Measurements from ENCODE around the gene SIPA1. TPM values are rescaled to one million over a fixed set of nuclear protein-coding genes. Genes with fewer than 3 reads are reported as not detected.
"Not testable (repeated sequence)": the region's sequence is repeated elsewhere in the genome, so short reads cannot be mapped to it uniquely, and the experiment has no call there.

The SIPA1 gene
- total RNA-seq, 1 donor from 2014 or later: 177 TPM

GRCh38 chr11:65691847-65692246 lies 53.9 kb downstream of the SIPA1 start:
- intact Hi-C loops (cut with micrococcal nuclease): not testable (repeated sequence)

- intact Hi-C loops (cut with micrococcal nuclease): no loop called here
These were observed 54.5 kb downstream of the SIPA1 start for GRCh38 chr11:65692367-65692766.

- intact Hi-C loops (cut with micrococcal nuclease): no loop called here
These were observed 57.7 kb downstream of the SIPA1 start for GRCh38 chr11:65695459-65696241.

- intact Hi-C loops (cut with micrococcal nuclease): no loop called here
These were observed 59.1 kb downstream of the SIPA1 start for GRCh38 chr11:65696802-65697552.

GRCh38 chr11:65698205-65698604 lies 60.3 kb downstream of the SIPA1 start:
- intact Hi-C loops (cut with micrococcal nuclease): no loop called here

- intact Hi-C loops (cut with micrococcal nuclease): no loop called here
These were observed 61.4 kb downstream of the SIPA1 start for GRCh38 chr11:65699306-65699705.

- intact Hi-C loops (cut with micrococcal nuclease): no loop called here
These were observed 62.5 kb downstream of the SIPA1 start for GRCh38 chr11:65700399-65700798.

Other genes starting within 250 kb of the SIPA1 start
- 1,002 TPM in 2 replicates for gene NEAT1, start 215.3 kb upstream of the SIPA1 start, total RNA-seq
- 8,633 and 8,695 TPM in 2 replicates for gene MALAT1, start 139.1 kb upstream of the SIPA1 start, total RNA-seq
- 82.4 and 84.4 TPM in 2 replicates for gene SCYL1, start 113.0 kb upstream of the SIPA1 start, total RNA-seq
- gene LTBP3, start 79.7 kb upstream of the SIPA1 start, total RNA-seq: 99.6 and 106 TPM in 2 replicates
- 43.6 and 48.5 TPM in 2 replicates for gene ZNRD2, start 67.6 kb upstream of the SIPA1 start, total RNA-seq
- gene FAM89B, start 65.6 kb upstream of the SIPA1 start, total RNA-seq: 58.1 and 58.2 TPM in 2 replicates
- gene EHBP1L1, start 62.0 kb upstream of the SIPA1 start, total RNA-seq: 122 and 128 TPM in 2 replicates
- gene KCNK7, start 42.3 kb upstream of the SIPA1 start, total RNA-seq: 1.9 and 2.2 TPM in 2 replicates
- gene MAP3K11, start 23.9 kb upstream of the SIPA1 start, total RNA-seq: 94.4 and 96.1 TPM in 2 replicates
- 61.8 and 66.4 TPM in 2 replicates for gene PCNX3, start 22.3 kb upstream of the SIPA1 start, total RNA-seq
- 106 and 112 TPM in 2 replicates for gene RELA, start 24.8 kb downstream of the SIPA1 start, total RNA-seq
- 69.8 and 83.5 TPM in 2 replicates for gene KAT5, start 74.2 kb downstream of the SIPA1 start, total RNA-seq
- gene RNASEH2C, start 82.7 kb downstream of the SIPA1 start, total RNA-seq: 82.4 and 82.8 TPM in 2 replicates
- 18.0 and 18.1 TPM in 2 replicates for gene AP5B1, start 142.9 kb downstream of the SIPA1 start, total RNA-seq
- gene OVOL1, start 149.0 kb downstream of the SIPA1 start, total RNA-seq: not detected in 2 replicates
- 2.3 and 2.9 TPM in 2 replicates for gene SNX32, start 195.9 kb downstream of the SIPA1 start, total RNA-seq
- gene CFL1, start 220.1 kb downstream of the SIPA1 start, total RNA-seq: 1,611 and 1,643 TPM in 2 replicates
- gene MUS81, start 222.3 kb downstream of the SIPA1 start, total RNA-seq: 100 and 103 TPM in 2 replicates
- gene EFEMP2, start 234.7 kb downstream of the SIPA1 start, total RNA-seq: 7.2 TPM in 2 replicates
- 28.8 and 29.5 TPM in 2 replicates for gene CTSW, start 241.7 kb downstream of the SIPA1 start, total RNA-seq

Measured in T-helper 1 cell treated with Interleukin-12 subunit alpha and Interleukin-12 subunit beta and Interleukin-4 antibody, amounts not matched to agents 30 ng/mL and 1 ng/mL, for 36 hours (primary cell).